ENCODE results near the gene SZT2.

SZT2 gene

DNA sequence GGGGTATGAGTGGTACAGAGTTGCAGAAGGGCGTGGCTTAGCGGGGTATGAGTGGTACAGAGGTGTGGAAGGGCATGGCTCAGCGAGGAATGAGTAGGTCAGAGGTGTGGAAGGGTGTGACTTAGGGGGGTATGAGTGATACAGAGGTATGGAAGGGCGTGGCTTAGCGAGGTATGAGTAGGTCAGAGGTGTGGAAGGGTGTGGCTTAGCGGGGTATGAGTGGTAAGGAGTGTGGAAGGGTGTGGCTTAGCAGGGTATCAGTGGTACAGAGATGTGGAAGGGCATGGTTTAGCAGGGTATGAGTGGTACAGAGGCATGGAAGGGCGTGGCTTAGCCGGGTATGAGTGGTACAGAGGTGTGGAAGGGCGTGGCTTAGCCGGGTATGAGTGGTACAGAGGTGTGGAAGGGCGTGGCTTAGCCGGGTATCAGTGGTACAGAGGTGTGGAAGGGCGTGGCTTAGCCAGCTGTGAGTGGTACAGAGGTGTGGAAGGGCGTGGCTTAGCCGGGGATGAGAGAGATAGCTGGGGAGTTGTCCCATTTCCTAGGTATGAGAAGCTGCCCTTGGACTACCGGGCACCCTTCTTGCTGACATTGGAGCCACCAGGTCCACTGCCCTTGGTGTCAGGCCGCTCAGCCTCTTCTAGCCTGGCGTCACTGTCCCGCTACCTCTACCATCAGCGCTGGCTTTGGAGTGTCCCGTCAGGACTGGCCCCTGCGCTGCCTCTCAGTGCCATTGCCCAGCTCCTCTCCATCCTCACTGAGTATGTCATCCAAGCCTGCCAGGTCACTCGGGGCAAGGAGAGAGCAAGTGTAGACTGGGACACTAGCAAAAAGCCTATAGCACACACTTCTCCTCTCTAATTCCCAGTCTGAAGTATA is 34.2 kb downstream of the SZT2 start:
- no peak for DNase-seq (ENCODE audit: low read depth in 2 of 2)

DNA sequence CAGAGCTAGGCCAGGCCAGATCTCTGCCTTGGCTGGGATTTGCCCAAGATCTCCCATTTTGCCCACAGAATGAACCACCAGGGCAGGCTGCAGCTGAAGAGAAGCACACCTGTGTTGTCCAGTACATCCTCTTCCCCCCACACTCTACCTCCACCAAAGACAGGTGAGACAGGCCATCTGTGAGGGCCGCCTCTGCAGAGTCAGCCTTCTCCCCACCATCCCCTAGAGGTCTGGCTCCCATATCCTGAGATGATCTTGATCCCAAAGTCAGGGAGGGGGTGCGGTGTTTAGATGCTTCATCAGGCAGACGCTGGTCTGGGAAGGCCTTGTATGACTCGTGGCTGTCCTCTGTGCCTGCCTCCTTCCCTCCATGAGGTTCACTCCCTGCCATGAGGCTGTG is 35.3 kb downstream of the SZT2 start:
- DNase-seq (ENCODE audit: low read depth in 2 of 2): no peak

DNA sequence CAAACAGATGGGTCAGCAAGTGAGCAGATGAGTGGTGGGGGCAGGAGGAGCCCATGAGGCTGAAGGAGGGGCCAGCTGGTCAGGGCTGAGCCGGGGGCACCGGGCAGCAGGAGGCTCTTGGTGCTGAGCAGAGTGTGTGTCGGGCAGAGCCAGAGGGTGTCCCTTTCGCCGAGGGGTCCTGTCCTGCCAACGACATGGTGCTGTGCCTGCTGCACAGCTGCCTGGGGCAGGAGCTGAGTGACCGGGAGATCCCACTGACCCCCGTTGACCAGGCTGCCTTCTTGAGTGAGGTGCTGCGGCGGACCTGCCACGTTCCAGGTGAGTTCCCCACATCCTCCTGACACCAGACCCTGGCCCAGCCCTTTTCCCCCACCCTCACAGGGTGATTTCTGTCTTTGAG is 36.5 kb downstream of the SZT2 start:
- DNase-seq (ENCODE audit: low read depth in 2 of 2): no peak

DNA sequence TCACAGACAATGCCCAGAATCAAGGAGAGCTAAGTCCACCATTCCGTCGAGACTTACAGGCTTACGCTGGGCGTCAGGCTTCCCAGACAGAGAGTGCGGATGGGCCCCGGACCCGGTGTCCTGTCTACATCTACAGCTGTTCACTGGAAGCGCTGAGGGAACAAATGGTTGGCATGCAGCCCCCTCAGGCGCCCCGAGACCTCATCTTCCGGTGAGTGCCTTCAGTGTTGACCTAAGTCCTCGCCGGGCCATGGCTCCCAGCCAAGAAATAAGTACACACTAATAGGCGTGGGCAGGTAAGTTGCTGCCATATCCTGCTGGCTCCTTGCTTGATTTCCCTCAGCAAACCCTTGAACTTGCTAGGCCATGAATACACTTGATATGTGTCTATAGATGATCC is 37.8 kb downstream of the SZT2 start:
- DNase-seq (ENCODE audit: low read depth in 2 of 2): no peak

DNA sequence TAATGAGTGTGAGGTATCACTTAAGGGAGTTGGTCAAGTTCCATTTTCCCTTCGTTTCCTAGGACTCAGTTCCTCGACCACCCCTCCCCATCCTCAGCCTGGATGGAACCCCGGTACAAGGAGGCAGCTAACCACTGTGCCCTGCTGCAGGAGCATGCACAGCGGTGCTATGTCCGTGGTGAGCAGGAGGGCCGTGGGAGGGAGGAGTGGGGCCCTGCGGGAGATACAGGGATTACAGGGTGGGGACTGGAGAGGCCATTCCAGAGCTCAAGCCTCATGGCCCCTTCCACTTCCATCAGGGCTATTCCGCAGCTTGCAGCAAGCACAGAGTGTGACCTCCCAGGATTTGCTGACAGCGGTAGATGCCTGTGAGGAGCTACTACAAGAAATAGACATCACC is 38.2 kb downstream of the SZT2 start:
- DNase-seq (ENCODE audit: low read depth in 2 of 2): no peak

DNA sequence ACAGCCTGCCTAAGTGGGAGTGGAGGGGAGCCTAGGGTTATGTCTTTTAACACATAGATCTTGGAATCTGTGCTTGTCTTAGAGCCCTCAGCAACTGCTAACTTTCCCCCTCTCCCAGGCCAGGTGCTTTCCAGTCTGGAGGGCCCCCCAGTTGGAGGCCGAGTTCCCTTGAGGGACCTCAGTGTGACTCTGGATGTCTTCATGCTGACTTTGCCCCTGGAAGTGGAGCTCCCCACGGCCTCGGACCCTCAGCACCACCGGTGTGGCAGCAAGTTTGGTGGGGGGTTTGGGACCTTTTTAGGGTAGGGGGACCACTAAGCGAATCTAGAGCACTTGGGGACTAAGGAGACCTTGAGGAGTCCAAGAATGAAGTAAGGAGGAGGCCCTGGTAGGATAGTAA is 41.1 kb downstream of the SZT2 start:
- no peak for DNase-seq (ENCODE audit: low read depth in 2 of 2)

DNA sequence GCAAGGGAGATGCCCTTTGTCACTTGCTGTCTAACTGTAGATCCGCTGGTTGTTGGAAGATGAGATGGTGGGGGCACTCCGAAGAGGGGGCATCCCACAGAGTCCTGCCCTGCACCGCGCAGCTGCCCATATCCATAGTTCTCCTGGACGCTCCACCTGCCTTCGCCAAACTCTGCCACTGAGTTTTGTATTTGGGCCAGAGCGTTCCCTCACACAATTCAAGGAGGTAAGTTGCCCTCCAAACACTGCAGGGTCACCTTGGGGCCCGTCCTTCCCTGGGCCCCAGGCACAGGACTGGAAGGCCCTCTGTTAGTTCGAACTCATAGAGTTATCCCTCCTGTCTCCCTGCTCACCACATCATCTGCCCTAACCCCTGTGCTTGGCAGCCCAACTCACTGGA is 42.0 kb downstream of the SZT2 start:
- DNase-seq (ENCODE audit: low read depth in 2 of 2): no peak

DNA sequence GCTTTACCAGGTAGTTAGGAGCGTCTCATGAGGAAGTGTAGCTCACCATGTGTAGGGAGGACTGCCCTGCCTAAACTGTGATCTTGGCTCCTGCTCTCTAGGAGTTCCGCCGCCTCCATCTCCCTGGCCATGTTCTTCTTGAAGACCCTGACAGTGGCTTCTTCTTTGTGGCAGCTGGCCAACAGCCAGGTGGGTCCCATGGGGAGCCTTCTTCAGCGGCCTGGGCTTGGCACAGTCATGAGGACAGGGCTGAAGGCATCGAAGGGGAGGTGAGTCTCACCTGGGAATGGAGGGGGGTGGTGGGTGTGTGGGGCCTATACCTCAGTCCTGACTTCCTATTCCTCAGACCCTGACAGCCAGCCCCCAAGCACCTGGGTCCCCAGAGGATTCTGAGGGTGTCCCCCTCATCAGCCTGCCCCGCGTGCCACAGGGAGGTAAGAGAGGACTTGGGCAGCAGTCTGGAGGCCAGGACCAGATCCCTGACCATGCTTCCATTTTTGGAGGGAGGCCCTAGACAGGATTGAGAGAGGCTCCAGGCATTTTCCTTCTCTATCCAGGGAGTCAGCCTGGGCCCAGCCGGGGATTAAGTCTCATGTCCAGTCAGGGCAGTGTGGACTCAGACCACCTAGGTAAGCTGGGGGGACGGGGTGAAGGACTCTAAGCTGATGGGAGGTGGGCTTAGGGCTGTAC is 42.6 kb downstream of the SZT2 start:
- no peak for DNase-seq (ENCODE audit: low read depth in 2 of 2)

DNA sequence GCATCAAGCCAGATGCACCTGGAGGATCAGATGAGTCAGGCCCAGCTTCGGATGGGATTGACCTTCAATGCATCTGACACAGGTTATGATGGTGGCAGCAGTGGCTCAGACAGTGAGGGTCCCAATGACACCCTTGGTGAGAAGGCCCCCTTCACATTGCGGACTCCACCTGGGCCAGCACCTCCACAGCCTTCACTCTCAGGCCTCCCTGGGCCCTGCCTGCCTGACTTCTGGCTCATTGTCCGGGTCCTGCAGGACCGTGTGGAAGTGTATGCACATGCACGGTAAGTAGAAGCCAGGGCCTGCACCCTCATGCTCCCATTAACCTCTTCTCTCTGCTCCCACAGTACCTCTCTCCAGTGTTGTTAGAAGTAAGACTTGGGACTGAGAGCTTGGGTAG is 43.2 kb downstream of the SZT2 start:
- no peak for DNase-seq (ENCODE audit: low read depth in 2 of 2)

DNA sequence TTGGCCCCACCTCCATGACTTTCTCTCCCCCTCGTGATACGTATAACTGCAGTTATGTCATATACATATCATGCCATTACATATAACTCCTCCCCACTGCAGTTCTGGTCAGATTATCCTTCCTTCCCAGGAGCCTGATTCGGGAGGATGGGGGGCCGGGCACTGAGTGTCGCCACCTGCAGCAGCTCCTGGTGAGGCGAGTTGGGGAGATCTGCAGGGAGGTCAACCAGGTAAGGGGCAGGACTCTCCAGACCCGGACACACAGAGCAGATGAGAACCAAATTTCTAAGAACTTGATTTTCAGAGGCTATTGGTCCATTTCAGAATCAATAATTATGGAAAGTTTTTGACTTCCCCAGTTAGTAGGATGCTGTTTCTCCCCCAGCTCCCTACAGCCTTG is 44.6 kb downstream of the SZT2 start:
- DNase-seq (ENCODE audit: low read depth in 2 of 2): no peak

DNA sequence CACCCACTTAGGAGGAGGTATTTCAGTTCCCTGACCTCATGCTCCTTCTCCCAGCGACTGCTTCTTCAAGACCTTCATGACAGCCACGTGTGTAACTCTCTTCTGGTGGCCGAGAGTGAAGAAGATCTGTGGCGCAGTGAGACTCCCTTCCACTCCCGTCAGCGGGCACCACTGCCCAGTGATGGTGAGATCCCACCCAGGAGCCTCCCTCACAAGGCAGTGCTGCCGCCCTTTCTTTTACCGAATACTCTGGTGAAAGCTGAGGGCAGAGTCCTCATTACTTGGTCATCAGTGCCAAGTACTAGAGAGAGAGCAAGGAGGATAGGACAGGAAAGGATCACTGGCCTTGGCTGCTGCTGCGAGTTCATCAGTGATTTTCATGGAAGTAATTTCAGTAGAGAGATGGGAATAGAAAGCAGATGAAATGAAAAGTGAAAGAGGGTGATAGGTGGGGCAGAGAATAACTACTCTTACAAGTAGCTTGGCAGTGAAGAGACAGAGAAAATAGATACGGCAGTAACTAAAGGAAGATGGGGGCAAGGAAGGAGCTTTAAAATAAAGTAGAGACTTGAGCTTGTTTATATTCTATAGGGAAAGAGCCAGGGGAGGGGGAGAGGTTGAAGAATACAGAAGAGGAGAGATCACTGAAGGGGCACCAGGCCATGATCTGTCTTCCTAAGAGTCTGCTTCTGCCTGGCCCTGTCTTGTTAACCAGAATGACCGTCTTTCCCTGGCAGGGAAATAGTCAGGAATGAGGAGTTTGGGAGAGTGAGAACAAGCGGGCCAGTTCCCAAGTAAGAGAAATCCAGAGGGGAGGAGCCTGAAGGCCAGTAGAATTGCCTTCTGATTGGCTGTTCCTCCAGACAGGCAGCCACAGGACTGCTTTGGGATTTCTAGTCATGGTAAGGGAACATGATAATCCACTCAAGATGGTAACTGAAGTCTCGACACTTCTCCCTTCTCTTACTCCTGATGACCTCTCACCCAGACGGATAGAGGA is 45.7 kb downstream of the SZT2 start:
- no peak for DNase-seq (ENCODE audit: low read depth in 2 of 2)

DNA sequence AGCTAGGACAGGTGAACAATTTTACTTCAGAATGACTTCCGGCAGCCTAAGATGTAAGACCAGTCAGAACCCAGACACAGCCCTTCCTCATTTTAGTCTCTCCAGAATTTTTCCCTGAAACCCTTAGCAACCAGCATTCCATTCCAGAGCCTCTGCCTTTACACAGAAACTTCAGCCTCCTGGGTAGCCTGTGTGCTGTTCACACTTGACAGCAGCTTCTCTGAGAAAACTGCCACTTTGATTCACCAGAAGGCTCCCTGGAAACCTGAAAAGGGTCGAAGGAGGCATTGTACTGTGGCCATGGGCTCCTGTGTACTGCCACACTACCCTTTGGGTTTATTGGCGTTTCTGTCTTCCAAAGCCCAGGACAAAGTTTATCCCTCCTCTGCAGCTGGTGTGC is 46.7 kb downstream of the SZT2 start:
- no peak for DNase-seq (ENCODE audit: low read depth in 2 of 2)

DNA sequence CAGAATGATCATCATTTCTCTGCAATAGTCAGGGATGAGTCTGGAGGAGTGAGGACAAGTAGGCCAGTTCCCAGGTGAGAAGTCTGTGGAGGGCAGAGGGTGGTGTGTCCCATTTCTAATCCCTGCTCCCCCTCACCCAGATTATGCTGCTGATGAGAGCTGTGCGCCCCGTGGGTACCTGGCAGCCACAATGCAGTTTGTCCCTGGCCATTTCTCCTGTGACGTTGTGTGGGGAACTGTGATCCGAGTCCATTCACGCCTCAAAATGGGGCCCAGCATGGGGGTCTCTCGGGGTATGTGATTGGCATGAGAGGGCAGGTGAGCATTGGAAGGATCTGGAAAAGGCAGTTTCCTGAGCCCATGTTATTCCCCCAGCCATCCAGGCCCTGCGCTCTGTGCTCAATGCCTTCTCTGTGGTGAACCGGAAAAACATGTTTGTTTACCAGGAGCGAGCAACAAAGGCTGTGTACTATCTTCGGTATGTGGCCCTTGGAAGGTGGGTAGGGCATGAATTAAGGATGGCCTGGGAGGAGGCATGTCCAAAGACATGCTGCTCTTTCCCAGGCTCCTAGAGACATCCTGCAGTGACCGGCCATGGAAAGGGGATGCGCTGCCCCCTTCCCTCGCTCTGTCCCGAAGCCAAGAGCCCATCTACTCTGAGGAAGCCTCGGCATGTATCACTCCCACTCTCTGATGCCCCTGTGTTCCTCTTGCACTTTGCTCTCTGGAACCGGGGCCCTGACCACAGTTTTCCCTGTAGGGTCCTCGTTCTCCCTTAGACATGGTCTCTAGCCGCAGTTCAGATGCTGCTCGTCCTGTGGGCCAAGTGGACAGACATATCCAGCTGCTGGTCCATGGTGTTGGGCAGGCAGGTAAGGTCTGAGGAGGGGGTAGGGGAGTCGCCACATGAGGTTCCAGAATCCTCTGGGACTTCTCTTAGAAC is 47.6 kb downstream of the SZT2 start:
- no peak for DNase-seq (ENCODE audit: low read depth in 2 of 2)

DNA sequence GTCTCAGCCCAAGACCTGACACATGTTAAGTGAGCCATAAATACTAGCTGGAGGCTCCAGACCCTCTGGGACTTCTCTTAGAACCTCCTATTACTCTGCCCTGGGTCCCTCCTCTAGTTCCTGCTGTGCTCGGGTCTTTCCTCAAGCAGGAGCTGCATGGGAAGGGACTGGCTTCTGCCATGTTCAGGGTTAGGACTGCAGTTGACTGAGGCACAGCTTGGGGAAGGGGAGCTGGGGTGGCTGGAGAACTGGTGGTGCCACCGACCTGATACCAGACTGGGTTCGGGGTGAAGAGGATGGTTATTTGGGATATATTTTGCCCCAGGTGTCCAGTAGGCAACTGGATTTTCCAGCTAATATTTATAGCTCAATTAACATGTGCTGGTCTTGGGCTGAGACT is 48.3 kb downstream of the SZT2 start:
- no peak for DNase-seq (ENCODE audit: low read depth in 2 of 2)

DNA sequence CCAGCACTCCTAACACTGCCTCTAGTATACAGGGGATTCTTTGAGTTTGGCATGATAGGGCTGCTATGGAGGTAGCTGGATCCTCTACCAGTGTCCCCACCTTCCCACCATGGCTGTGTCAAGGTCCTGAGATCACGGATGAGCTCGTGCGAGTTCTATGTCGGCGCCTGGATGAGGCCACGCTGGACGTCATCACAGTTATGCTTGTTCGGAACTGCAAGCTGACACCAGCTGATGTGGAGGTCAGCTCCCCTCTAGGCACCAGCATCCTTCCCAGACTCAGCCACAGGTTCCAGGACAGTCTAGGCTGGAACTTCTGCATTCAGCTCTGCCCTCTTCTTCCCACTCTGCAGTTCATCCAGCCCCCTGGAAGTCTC is 48.9 kb downstream of the SZT2 start:
- no peak for DNase-seq (ENCODE audit: low read depth in 2 of 2)

DNA sequence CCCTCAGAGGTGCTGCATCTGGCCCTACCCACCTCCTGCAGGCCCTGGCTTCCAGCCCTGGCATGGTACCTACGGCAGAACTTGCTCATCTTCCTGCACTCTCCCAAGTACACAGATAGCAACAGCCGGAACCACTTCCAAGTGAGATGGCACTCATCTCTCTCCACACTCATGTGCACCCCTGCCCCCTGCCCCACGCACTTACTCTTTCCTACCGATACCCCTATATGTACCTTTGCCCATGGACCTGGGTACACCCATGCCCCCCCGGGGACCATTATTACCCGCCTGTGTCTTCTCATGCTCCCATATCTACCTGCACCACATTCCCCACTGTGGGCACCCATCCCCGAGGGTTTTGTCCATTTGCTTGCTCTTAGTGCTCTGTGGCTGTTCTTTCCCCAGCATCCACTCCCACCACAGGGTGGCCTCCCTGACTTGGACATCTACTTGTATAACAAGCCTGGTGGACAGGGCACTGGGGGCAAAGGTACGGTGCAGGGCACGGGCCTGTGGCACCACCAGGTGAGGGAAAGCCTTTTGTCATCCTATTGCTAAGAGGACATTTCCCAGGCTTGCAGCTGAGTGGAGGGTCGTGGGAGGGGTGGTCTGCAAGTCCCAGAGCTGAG is 49.4 kb downstream of the SZT2 start:
- DNase-seq (ENCODE audit: low read depth in 2 of 2): no peak

DNA sequence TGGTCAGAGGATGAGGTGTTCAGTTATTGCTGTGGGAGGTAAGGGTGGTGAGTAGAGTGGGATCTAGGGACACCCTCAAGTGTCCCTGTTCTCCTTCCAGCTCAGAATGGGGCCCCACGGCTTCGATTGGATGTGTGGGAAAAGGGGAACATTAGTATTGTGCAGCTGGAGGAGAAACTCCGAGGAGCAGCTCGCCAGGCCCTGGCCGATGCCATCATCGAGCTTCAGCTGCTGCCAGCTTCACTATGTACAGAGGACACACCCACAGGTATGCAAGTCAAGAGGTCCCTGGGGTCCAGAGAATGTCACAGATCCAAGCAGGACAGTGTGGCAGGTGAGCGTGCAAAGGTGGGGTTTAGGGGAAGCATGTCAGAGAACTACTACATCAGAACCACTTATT is 50.1 kb downstream of the SZT2 start:
- no peak for DNase-seq (ENCODE audit: low read depth in 2 of 2)

DNA sequence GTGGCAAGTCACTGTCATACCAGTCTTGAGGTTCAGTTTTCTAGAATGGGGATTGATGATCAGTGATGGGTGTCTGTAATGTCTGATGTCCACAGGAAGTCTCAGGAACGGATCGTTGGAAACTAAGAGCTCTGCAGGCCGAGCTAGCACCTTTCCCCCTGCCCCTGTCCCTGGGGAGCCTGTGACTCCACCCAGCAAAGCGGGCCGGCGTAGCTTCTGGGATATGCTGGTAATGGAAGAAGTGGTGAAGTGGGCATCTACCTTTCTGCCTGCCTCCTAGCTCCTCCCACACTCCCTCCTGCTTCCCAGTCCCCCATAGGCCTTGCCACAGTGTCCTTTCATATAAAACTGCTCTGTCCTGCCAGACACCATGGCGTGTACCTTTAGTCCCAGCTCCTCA is 50.7 kb downstream of the SZT2 start:
- DNase-seq (ENCODE audit: low read depth in 2 of 2): no peak

DNA sequence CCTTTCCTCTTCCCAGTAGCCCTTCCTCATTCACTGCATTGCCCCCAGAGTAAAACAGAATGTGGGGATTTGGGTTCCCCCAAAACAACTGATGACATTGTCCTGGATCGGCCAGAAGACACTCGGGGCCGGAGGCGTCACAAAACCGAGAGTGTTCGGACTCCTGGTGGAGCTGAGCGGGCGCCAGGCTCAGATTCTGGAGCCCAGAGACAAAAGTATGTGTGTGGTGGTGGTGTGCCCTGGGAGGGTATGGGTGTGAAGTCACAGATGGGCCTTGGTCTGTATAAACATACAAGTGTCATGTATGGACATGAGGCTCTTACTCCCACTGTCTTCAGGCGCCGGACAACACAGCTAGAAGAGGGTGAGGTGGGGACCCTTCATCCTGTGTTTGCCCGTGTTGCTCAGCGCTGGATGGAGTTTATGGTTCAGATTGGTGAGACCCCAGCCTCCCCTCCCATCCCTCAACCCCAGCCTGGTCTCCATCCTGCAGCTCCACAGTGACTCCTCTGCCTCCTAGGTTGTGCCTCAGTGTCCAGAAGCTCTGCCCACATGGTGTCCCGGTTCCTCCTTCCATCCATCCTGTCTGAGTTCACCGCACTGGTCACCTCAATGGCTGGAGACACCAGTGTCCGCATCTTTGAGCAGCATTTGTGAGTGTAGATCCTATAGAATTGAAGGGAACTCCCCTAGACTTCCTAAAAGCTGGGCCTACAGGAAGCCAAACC is 51.6 kb downstream of the SZT2 start:
- no peak for DNase-seq (ENCODE audit: low read depth in 2 of 2)
